Lower lobe of right lung (tissue), 2 donors: ENCODE data around the gene RTL5. TPM values are rescaled to one million over a fixed set of nuclear protein-coding genes. Genes with fewer than 3 reads are reported as not detected.

Experiments used
- ATAC-seq, 2 donors: fragments of 200-7000 bp; cut with Tn5 transposase; one replicate each; pipeline ENCODE4 v1.9.1; 2020 to 2022; ENCODE audit warnings: mild to moderate bottlenecking in 2 of 2, moderate library complexity in 2 of 2
- DNase-seq: peaks from one replicate; pipeline ENCODE4 v3.0.0-alpha.2; 2020
- H3K27ac ChIP-seq: fragments of 200-600 bp; one replicate; pipeline ENCODE4 v1.8.0; 2022
- H3K27me3 ChIP-seq: fragments of 200-600 bp; one replicate; pipeline ENCODE4 v1.8.0; 2022; ENCODE audit warnings: low read depth
- H3K36me3 ChIP-seq: fragments of 200-600 bp; one replicate; pipeline ENCODE4 v1.8.0; 2022; ENCODE audit warnings: mild to moderate bottlenecking
- H3K4me1 ChIP-seq: fragments of 200-600 bp; one replicate; pipeline ENCODE4 v1.8.0; 2022
- H3K4me3 ChIP-seq: fragments of 200-600 bp; one replicate; pipeline ENCODE4 v1.8.0; 2022; ENCODE audit warnings: mild to moderate bottlenecking
- H3K9me3 ChIP-seq: fragments of 200-600 bp; one replicate; pipeline ENCODE4 v1.8.0; 2022
- CTCF ChIP-seq: fragments of 200-600 bp; IDR thresholded peaks from one replicate; pipeline ENCODE4 v1.8.0; 2022; ENCODE audit warnings: antibody characterized with exemption, mild to moderate bottlenecking
- intact Hi-C: fragments of 100-400 bp; cut with DNase I; formaldehyde crosslinking; loops from one replicate; pipeline ENCODE4 v1.11.0; 2022
- total RNA-seq: library from RNA; stranded (reverse); fragmentation: NEBNext Ultra II Directional; extraction: Animal tissue kit (Norgen Biotek cat#: 25700); gene quantifications from one replicate; pipeline ENCODE4 v1.2.1, GENCODE V29; 2021
- donor health status: DM: no; HTN: yes; CAD: no; lungs with severe emphysema.

The RTL5 gene
- total RNA-seq, 1 donor from 2014 or later: 9.9 TPM

DNA sequence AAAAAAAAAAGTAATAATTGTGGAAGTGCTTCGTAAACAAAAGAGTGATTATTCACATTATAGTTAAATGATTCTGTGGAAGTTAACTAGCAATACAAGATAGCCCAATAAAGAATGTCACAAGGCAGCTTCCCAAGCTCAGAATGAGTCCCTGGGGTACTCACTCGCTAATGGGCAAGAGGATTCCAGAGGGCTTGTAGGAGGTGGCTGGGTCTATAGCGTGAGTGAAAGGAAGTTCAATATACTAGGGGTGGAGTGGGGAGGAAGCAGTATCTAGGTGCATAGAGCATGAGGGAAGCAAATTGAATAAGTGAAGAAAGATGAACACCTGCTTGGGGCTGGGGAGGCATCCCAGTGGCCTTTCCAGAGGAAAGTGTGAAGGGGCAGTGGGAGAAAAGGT is 42.5 kb downstream of the RTL5 start:
- Histone ChIP-seq H3K36me3 (no peaks in the 10 kb centered on the region), H3K27me3 (no peaks in the 10 kb centered on the region), H3K4me3 (no peak overlapping the region), H3K4me1 (no peaks in the 10 kb centered on the region), H3K9me3 (no peaks in the 10 kb centered on the region), H3K27ac (no peak overlapping the region)
- DNase-seq: no peak
- ATAC-seq: no peak
- intact Hi-C loops: no loop called here
- TF ChIP-seq CTCF: no peak

DNA sequence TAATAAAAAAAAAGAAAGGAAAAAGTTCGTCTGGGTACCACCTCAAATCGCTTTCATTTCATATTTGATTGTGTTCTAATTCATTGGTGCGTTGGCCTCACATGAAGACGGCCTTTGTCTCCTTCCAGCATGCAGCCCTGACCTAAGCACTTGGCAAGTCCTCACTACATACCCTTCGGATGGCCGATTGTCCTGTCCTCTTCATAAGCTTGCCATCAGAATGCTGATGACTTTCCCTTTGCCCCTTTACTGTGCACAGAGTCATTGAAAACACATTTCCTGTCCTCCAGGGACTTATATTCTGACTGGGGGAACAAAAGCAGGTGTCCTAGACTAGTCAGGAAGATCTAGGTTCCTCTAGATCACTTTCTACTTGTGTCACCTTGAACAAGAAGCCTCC is 43.0 kb downstream of the RTL5 start:
- Histone ChIP-seq H3K27ac (no peak overlapping the region), H3K4me1 (no peaks in the 10 kb centered on the region), H3K4me3 (no peak overlapping the region), H3K9me3 (no peaks in the 10 kb centered on the region), H3K27me3 (no peaks in the 10 kb centered on the region), H3K36me3 (no peaks in the 10 kb centered on the region)
- intact Hi-C loops: no loop called here
- no peak for TF ChIP-seq CTCF
- DNase-seq: no peak
- no peak for ATAC-seq

DNA sequence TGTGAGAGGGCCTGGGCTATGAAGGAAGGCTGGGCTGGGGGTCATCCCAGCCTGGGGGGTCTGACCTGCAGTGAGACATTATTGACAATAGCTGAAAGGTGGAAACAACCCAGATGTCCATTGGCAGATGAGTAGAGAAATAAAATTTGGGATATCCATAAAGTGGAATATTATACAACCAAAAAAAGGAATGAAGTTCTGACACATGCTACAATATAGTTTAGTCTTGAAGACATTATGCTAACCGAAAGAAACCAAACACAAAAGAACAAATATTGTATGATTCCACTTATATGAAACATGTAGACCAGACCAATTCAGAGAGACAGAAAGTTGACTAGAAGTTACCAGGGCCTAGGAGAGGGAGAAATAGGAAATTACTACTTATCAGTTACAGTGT is 44.7 kb downstream of the RTL5 start:
- no peaks in the 10 kb centered on the region for H3K27me3 ChIP-seq
- ATAC-seq: no peak
- no peak for DNase-seq
- no peaks in the 10 kb centered on the region for H3K4me1 ChIP-seq
- H3K9me3 ChIP-seq: no peaks in the 10 kb centered on the region
- TF ChIP-seq CTCF: no peak
- H3K4me3 ChIP-seq: no peak overlapping the region
- intact Hi-C loops: no loop called here
- no peak overlapping the region for H3K27ac ChIP-seq
- H3K36me3 ChIP-seq: no peaks in the 10 kb centered on the region

DNA sequence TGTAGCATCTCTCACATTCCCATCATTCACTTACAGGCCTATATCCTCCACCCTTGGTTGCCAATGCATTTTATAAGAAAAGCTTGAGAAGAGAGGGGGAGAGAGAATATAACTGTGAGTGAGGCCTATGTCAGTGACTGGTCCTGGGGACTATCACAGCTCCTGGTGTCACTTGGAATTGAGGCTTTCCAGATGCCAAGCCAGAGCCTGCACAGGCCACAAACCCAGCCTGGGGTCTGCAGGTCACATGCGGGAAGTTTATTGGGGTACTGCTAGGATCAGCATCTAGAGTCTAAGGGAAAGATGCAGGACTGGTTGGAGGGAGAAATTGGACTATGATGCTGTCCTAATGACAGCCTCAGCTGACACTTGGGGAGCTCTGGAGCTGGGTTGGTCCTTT is 47.6 kb downstream of the RTL5 start:
- Histone ChIP-seq H3K27ac (no peak overlapping the region), H3K4me1 (no peaks in the 10 kb centered on the region), H3K36me3 (no peaks in the 10 kb centered on the region), H3K9me3 (no peaks in the 10 kb centered on the region), H3K27me3 (no peaks in the 10 kb centered on the region), H3K4me3 (no peak overlapping the region)
- DNase-seq (no peak), ATAC-seq (no peak)
- intact Hi-C loops: no loop called here
- no peak for TF ChIP-seq CTCF

- Histone ChIP-seq H3K9me3 (no peaks in the 10 kb centered on the region), H3K4me1 (peaks cover 6% of the 10 kb centered on the region), H3K27me3 (no peaks in the 10 kb centered on the region), H3K4me3 (no peak overlapping the region), H3K36me3 (no peaks in the 10 kb centered on the region), H3K27ac (no peak overlapping the region)
- DNase-seq: no peak
- intact Hi-C loops: no loop called here
- TF ChIP-seq CTCF: no peak
- no peak for ATAC-seq
These were observed 48.4 kb downstream of the RTL5 start for GRCh38 chrX:72083291-72083690.
